ENCODE measurements around the gene UMOD.

The UMOD gene

DNA sequence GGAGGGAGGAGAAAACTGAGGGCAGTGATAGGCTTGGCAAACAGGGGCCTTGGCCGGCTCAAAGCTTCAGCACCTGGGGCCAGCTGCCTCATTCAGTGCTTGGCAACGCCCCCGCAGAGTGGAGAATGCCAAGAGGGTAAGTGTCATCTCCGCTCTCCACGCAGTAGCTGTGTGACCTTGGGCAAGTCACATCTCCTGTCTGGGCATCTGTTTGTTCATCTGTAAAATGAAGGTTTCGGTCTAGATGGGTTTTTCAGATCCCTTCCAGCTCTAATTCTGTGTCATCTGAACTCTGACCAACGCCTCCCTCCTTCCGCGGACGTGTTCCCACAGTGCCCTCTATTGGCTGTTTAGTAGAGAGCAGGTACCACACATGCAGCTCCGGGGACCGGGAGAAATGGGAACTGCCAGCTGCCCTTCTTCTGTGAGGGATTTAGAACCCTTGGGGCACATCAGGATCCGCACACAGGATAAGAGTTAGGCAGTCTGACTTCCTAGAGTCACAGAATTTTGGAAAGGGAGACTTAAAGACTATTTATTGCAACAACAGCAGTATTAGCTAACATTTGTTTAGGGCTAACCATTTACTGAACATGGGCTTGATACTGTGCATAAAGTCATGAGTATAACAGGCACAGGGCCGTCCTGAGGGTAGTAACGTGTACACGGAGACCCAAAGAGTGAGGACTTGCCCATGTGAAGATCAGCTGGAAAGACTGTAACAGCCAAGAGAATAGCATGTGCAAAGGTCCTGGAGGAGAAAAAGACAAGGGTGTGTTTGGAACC lies 52.0 kb downstream of the UMOD start:
- H3K79me2 ChIP-seq (ENCODE audit: control insufficient read depth, low read length), result no peaks in the 10 kb centered on the region
- no peaks in the 10 kb centered on the region for H3F3A ChIP-seq (ENCODE audit: control insufficient read depth, insufficient read depth)
- no peak overlapping the region for H3K4me2 ChIP-seq (ENCODE audit: low read length)
- H3K27ac ChIP-seq (ENCODE audit: low read depth, low read length), result no peak overlapping the region
- H3K4me3 ChIP-seq (ENCODE audit: low read length), result no peak overlapping the region
- no peaks in the 10 kb centered on the region for H3K36me3 ChIP-seq (ENCODE audit: control insufficient read depth, low read length)
- H3K9me2 ChIP-seq (replicated peaks; ENCODE audit: control insufficient read depth, low read length), result no peaks in the 10 kb centered on the region
- H3K4me1 ChIP-seq (ENCODE audit: control insufficient read depth, low read length), result no peaks in the 10 kb centered on the region
- H4K20me1 ChIP-seq (ENCODE audit: control insufficient read depth, insufficient read depth, low read depth, low read length), result no peaks in the 10 kb centered on the region
- TF ChIP-seq EZH2phosphoT487 (IDR thresholded peaks at IDR 0.05; ENCODE audit: borderline replicate concordance, low read length), result no peak
- TF ChIP-seq, protein P1, sequence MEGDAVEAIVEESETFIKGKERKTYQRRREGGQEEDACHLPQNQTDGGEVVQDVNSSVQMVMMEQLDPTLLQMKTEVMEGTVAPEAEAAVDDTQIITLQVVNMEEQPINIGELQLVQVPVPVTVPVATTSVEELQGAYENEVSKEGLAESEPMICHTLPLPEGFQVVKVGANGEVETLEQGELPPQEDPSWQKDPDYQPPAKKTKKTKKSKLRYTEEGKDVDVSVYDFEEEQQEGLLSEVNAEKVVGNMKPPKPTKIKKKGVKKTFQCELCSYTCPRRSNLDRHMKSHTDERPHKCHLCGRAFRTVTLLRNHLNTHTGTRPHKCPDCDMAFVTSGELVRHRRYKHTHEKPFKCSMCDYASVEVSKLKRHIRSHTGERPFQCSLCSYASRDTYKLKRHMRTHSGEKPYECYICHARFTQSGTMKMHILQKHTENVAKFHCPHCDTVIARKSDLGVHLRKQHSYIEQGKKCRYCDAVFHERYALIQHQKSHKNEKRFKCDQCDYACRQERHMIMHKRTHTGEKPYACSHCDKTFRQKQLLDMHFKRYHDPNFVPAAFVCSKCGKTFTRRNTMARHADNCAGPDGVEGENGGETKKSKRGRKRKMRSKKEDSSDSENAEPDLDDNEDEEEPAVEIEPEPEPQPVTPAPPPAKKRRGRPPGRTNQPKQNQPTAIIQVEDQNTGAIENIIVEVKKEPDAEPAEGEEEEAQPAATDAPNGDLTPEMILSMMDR (IDR thresholded peaks at IDR 0.05; ENCODE audit: low read depth, low read length, poor library complexity, severe bottlenecking), result peak; percentile 91
- H3K27me3 ChIP-seq (ENCODE audit: control insufficient read depth, low read length), result no peaks in the 10 kb centered on the region
- H3K9me3 ChIP-seq (ENCODE audit: control insufficient read depth, insufficient read depth, low read length), result no peaks in the 10 kb centered on the region

DNA sequence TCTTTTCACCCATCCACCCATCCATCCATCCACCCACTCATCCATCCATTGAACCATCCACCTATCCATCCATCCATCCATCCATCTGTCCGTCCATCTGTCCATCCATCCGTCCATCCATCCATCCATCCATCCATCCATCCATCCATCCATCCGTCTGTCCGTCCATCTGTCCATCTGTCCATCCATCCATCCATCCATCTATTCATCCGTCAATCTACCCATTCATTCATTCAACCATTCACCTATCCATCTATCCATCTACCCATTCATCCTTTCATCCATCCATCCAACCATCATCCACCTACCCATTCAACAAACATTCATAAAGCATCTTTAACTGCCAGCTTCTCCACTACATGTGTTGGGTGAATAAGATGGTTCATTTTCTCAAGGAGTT lies 54.1 kb downstream of the UMOD start:
- H3K9me2 ChIP-seq (replicated peaks; ENCODE audit: control insufficient read depth, low read length), result no peaks in the 10 kb centered on the region
- no peaks in the 10 kb centered on the region for H3K79me2 ChIP-seq (ENCODE audit: control insufficient read depth, low read length)
- no peak overlapping the region for H3K27ac ChIP-seq (ENCODE audit: low read depth, low read length)
- no peak overlapping the region for H3K4me2 ChIP-seq (ENCODE audit: low read length)
- no peaks in the 10 kb centered on the region for H4K20me1 ChIP-seq (ENCODE audit: control insufficient read depth, insufficient read depth, low read depth, low read length)
- no peaks in the 10 kb centered on the region for H3K36me3 ChIP-seq (ENCODE audit: control insufficient read depth, low read length)
- no peaks in the 10 kb centered on the region for H3K9me3 ChIP-seq (ENCODE audit: control insufficient read depth, insufficient read depth, low read length)
- no peak overlapping the region for H3K4me3 ChIP-seq (ENCODE audit: low read length)
- TF ChIP-seq, protein P1 (IDR thresholded peaks at IDR 0.05; ENCODE audit: low read depth, low read length, poor library complexity, severe bottlenecking), result no peak
- no peak for TF ChIP-seq EZH2phosphoT487 (IDR thresholded peaks at IDR 0.05; ENCODE audit: borderline replicate concordance, low read length)
- H3K4me1 ChIP-seq (ENCODE audit: control insufficient read depth, low read length), result no peaks in the 10 kb centered on the region
- no peaks in the 10 kb centered on the region for H3K27me3 ChIP-seq (ENCODE audit: control insufficient read depth, low read length)
- H3F3A ChIP-seq (ENCODE audit: control insufficient read depth, insufficient read depth), result no peaks in the 10 kb centered on the region

DNA sequence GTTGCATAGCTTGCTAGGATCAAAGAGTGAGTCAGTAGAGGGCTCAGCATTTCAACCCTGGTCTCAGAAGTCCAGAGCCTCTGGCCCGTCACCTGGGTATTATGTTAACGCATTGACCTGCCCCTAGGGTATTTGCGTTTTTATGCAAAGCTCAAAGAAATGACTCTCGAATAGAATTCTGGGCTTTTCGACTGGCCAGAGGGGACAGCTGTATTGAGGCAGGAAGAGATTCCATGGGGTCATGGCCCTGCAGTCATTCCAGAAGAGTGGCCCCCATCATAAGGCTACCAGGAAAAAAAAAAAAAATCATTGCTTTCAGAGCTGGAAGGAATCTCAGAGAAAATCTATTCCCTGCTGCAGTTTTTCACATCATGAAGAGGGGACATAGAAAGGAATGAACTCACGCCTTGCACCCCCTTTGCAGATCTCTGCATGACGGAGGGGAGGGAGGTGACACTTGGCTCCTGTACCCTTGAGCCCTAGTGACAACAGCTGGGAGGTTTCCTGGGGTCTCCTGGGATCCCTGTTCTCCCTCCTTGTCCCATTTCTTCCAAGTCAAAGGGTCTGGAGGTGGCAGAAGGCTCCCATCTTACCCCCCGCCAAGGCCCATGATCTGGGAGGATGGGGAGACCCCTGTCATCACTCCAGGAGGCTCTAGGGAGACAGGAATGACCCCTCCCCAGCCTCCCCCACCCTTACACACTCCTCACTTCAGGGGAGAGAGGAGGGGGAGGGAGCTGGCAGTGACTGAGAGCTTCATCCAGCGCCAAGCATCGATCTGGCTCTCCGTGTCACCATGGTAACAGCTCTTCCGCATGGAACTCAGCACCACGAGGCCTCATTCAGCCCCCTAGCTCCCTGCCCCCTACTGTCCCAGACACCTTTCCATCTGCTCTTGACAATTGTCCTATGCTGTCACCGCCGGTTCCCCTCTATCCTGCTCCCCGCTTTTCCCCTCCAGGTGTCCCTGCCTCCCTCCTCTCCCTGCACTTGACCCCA lies 61.0 kb downstream of the UMOD start:
- no peaks in the 10 kb centered on the region for H3K27me3 ChIP-seq (ENCODE audit: control insufficient read depth, low read length)
- no peak overlapping the region for H3K27ac ChIP-seq (ENCODE audit: low read depth, low read length)
- H3K4me3 ChIP-seq (ENCODE audit: low read length), result no peak overlapping the region
- no peaks in the 10 kb centered on the region for H3K9me2 ChIP-seq (replicated peaks; ENCODE audit: control insufficient read depth, low read length)
- no peaks in the 10 kb centered on the region for H3F3A ChIP-seq (ENCODE audit: control insufficient read depth, insufficient read depth)
- no peaks in the 10 kb centered on the region for H3K9me3 ChIP-seq (ENCODE audit: control insufficient read depth, insufficient read depth, low read length)
- no peaks in the 10 kb centered on the region for H3K4me1 ChIP-seq (ENCODE audit: control insufficient read depth, low read length)
- H3K4me2 ChIP-seq (ENCODE audit: low read length), result no peak overlapping the region
- no peaks in the 10 kb centered on the region for H4K20me1 ChIP-seq (ENCODE audit: control insufficient read depth, insufficient read depth, low read depth, low read length)
- no peaks in the 10 kb centered on the region for H3K36me3 ChIP-seq (ENCODE audit: control insufficient read depth, low read length)
- H3K79me2 ChIP-seq (ENCODE audit: control insufficient read depth, low read length), result no peaks in the 10 kb centered on the region
- TF ChIP-seq, protein P1 (IDR thresholded peaks at IDR 0.05; ENCODE audit: low read depth, low read length, poor library complexity, severe bottlenecking), result no peak
- no peak for TF ChIP-seq EZH2phosphoT487 (IDR thresholded peaks at IDR 0.05; ENCODE audit: borderline replicate concordance, low read length)

Measured in DOHH2 (cell line).